Activated B cell treated with CpG ODN at 0.5 μM for 24 hours (primary cell): ENCODE data around the gene ATP8B3. TPM values are rescaled to one million over a fixed set of nuclear protein-coding genes. Genes with fewer than 3 reads are reported as not detected.
A peak's percentile ranks its signal among the peaks of the same experiment; 100 is the strongest.

Experiments used
- ATAC-seq: fragments of 200-7000 bp; cut with Tn5 transposase; one replicate; pipeline ENCODE4 v1.10.0; 2021; ENCODE audit warnings: low read depth, mild to moderate bottlenecking, moderate library complexity
- CTCF ChIA-PET: fragments of 350-600 bp; sonication (Branson Sonifier 250); formaldehyde crosslinking; loops from one replicate; lab custom pipeline; 2021; ENCODE audit warnings: antibody characterized with exemption; lab: Charles Lee
- POLR2A ChIA-PET: fragments of 350-600 bp; sonication (Branson Sonifier 250); formaldehyde crosslinking; loops from one replicate; lab custom pipeline; 2021; ENCODE audit warnings: antibody characterized with exemption; lab: Charles Lee
- DNase-seq: peaks from one replicate; pipeline ENCODE4 v3.0.0; 2022
- H3K27ac Mint-ChIP-seq: one replicate; pipeline ENCODE4 v1.8.0; 2020; ENCODE audit warnings: mixed read lengths
- H3K27me3 Mint-ChIP-seq: one replicate; pipeline ENCODE4 v1.8.0; 2021; ENCODE audit warnings: mixed read lengths
- H3K36me3 Mint-ChIP-seq: one replicate; pipeline ENCODE4 v1.8.0; 2021; ENCODE audit warnings: low read depth, mixed read lengths
- H3K4me1 Mint-ChIP-seq: one replicate; pipeline ENCODE4 v1.8.0; 2021; ENCODE audit warnings: mixed read lengths
- H3K4me3 Mint-ChIP-seq: one replicate; pipeline ENCODE4 v1.8.0; 2020; ENCODE audit warnings: mild to moderate bottlenecking, mixed read lengths
- H3K9me3 Mint-ChIP-seq: one replicate; pipeline ENCODE4 v1.8.0; 2020; ENCODE audit warnings: mixed read lengths
- CTCF ChIP-seq: fragments of 200-600 bp; IDR thresholded peaks from one replicate; pipeline ENCODE4 v1.8.0; 2022; ENCODE audit warnings: antibody characterized with exemption, mild to moderate bottlenecking
- intact Hi-C: fragments of 100-400 bp; cut with micrococcal nuclease; formaldehyde crosslinking; loops from one replicate; pipeline ENCODE4 v1.15.1; 2024
- total RNA-seq: library from RNA; stranded (reverse); gene quantifications from 2 replicates; pipeline ENCODE4 v1.2.3, GENCODE V29; 2022

The ATP8B3 gene
- total RNA-seq, 1 donor from 2014 or later: 3.9 TPM

GRCh38 chr19:1850809-1851653, 39.0 kb upstream of the ATP8B3 start:
- no peaks in the 10 kb centered on the region for H3K27me3 Mint-ChIP-seq
- no peak for TF ChIP-seq CTCF
- intact Hi-C loops: loop anchor here (10.0 kb wide), 1 partner anchor 764 kb away; no protein-coding TSS in a partner anchor
- peak overlapping the region; percentile 65 for H3K27ac Mint-ChIP-seq
- H3K4me1 Mint-ChIP-seq: peaks cover 67% of the 10 kb centered on the region
- peak overlapping the region; percentile 38 for H3K4me3 Mint-ChIP-seq
- ChIA-PET POLR2A (interaction anchor here (0.6 to 1.2 kb wide), 2 partner anchors 141 to 191 kb away, joined by 3 to 4 read pairs; no protein-coding TSS in a partner anchor), CTCF (no interaction called here)
- peaks cover 10% of the 10 kb centered on the region for H3K36me3 Mint-ChIP-seq
- H3K9me3 Mint-ChIP-seq: no peaks in the 10 kb centered on the region
- ATAC-seq (no peak), DNase-seq (no peak)

- intact Hi-C loops: loop anchor here (2.0 to 10.0 kb wide), 3 partner anchors 37 to 765 kb away; partner anchors contain the start of genes ATP8B3 and DAZAP1
- CTCF ChIA-PET: interaction anchor here (1.1 kb wide), 1 partner anchor 11 kb away, joined by 3 read pairs; no protein-coding TSS in a partner anchor
- Mint-ChIP-seq H3K27me3 (no peaks in the 10 kb centered on the region), H3K4me1 (peaks cover 66% of the 10 kb centered on the region), H3K27ac (peak overlapping the region; percentile 65), H3K36me3 (peaks cover 13% of the 10 kb centered on the region), H3K4me3 (no peak overlapping the region), H3K9me3 (no peaks in the 10 kb centered on the region)
- TF ChIP-seq CTCF: no peak
- POLR2A ChIA-PET: interaction anchor here (1.2 to 1.8 kb wide), 3 partner anchors 12 to 991 kb away, joined by 3 to 6 read pairs (median 4); partner anchors contain the start of gene ZNF555
- DNase-seq: no peak
- no peak for ATAC-seq
Measured at GRCh38 chr19:1849886-1850398, 37.9 kb upstream of the ATP8B3 start.

GRCh38 chr19:1849132-1849474, 37.0 kb upstream of the ATP8B3 start:
- ATAC-seq: no peak
- no peaks in the 10 kb centered on the region for H3K27me3 Mint-ChIP-seq
- peak overlapping the region; percentile 78 for H3K4me3 Mint-ChIP-seq
- TF ChIP-seq CTCF: no peak
- no peaks in the 10 kb centered on the region for H3K9me3 Mint-ChIP-seq
- peaks cover 13% of the 10 kb centered on the region for H3K36me3 Mint-ChIP-seq
- intact Hi-C loops: loop anchor here (2.0 kb wide), 2 partner anchors 36 to 442 kb away; partner anchors contain the start of genes ATP8B3 and DAZAP1
- ChIA-PET POLR2A (interaction anchor here (0.5 to 1.8 kb wide), 14 partner anchors 8 to 992 kb away, joined by 3 to 10 read pairs (median 4); partner anchors contain the start of gene ZNF555), CTCF (interaction anchor here (0.8 to 1.3 kb wide), 4 partner anchors 10 to 55 kb away, joined by 3 to 5 read pairs (median 3); no protein-coding TSS in a partner anchor)
- H3K27ac Mint-ChIP-seq: peak overlapping the region; percentile 88
- peaks cover 65% of the 10 kb centered on the region for H3K4me1 Mint-ChIP-seq
- no peak for DNase-seq

GRCh38 chr19:1848399-1849131, 36.5 kb upstream of the ATP8B3 start, which contains the start of gene REXO1:
Gene REXO1 (minus strand): TSS chr19:1848483. CDS start chr19:1848358, 125 bp downstream.
- peaks cover 16% of the 10 kb centered on the region for H3K36me3 Mint-ChIP-seq
- intact Hi-C loops: loop anchor here (1.0 to 2.0 kb wide), 5 partner anchors 16 to 442 kb away; partner anchors contain the start of genes ADAT3, ATP8B3, DAZAP1 and SCAMP4
- ChIA-PET POLR2A (interaction anchor here (0.5 to 1.8 kb wide), 17 partner anchors 8 to 993 kb away, joined by 3 to 10 read pairs (median 3); partner anchors contain the start of gene ZNF555), CTCF (interaction anchor here (0.8 to 1.3 kb wide), 4 partner anchors 10 to 56 kb away, joined by 3 to 5 read pairs (median 3); no protein-coding TSS in a partner anchor)
- peak; percentile 86 for TF ChIP-seq CTCF
- ATAC-seq: peak; percentile 74
- H3K4me3 Mint-ChIP-seq: peak within 1 kb of the TSS; percentile 88
- peaks cover 69% of the 10 kb centered on the region for H3K4me1 Mint-ChIP-seq
- H3K27me3 Mint-ChIP-seq: no peaks in the 10 kb centered on the region
- H3K9me3 Mint-ChIP-seq: no peaks in the 10 kb centered on the region
- peak; percentile 98 for DNase-seq
- peak within 1 kb of the TSS; percentile 88 for H3K27ac Mint-ChIP-seq
